Endodermal cell (in vitro differentiated cells): ENCODE measurements around the gene CTIF. TPM values are rescaled to one million over a fixed set of nuclear protein-coding genes. Genes with fewer than 3 reads are reported as not detected.

Experiments used
- DNase-seq: peaks from one replicate; pipeline ENCODE4 v3.0.0-alpha.2; 2017
- H3K27ac ChIP-seq: 2 replicates; pipeline ENCODE4 v1.5.1; 2013; ENCODE audit warnings: mild to moderate bottlenecking, low read depth, low read length, moderate library complexity
- H3K27me3 ChIP-seq: 2 replicates; pipeline ENCODE4 v1.6.1; 2013; ENCODE audit warnings: mild to moderate bottlenecking, low read length, moderate library complexity; ENCODE audit not compliant: insufficient read depth, control insufficient read depth, poor library complexity, severe bottlenecking
- H3K36me3 ChIP-seq: 2 replicates; pipeline ENCODE4 v1.7.0; 2013; ENCODE audit warnings: mild to moderate bottlenecking, low read length, moderate library complexity; ENCODE audit not compliant: control insufficient read depth, insufficient read depth
- H3K4me1 ChIP-seq: one replicate; pipeline ENCODE4 v1.7.0; 2013; ENCODE audit warnings: low read length; ENCODE audit not compliant: control insufficient read depth, insufficient read depth
- H3K4me3 ChIP-seq: 2 replicates; pipeline ENCODE4 v1.5.1; 2013; ENCODE audit warnings: mild to moderate bottlenecking, low read length, moderate library complexity
- H3K9ac ChIP-seq: 2 replicates; pipeline ENCODE4 v1.6.1; 2013; ENCODE audit warnings: mild to moderate bottlenecking, low read length, moderate library complexity; ENCODE audit not compliant: poor library complexity, severe bottlenecking; ENCODE audit errors: extremely low read depth
- H3K9me3 ChIP-seq: 2 replicates; pipeline ENCODE4 v1.6.1; 2013; ENCODE audit warnings: mild to moderate bottlenecking, low read length, moderate library complexity; ENCODE audit not compliant: control insufficient read depth
- H3K27ac Mint-ChIP-seq: 2 replicates; pipeline ENCODE4 v1.8.0; 2020; ENCODE audit warnings: mixed read lengths
- H3K27me3 Mint-ChIP-seq: 2 replicates; pipeline ENCODE4 v1.8.0; 2021; ENCODE audit warnings: mild to moderate bottlenecking, mixed read lengths; ENCODE audit not compliant: insufficient read depth
- H3K36me3 Mint-ChIP-seq: 2 replicates; pipeline ENCODE4 v1.8.0; 2020; ENCODE audit warnings: low read depth, mixed read lengths
- H3K4me1 Mint-ChIP-seq: 2 replicates; pipeline ENCODE4 v1.8.0; 2020; ENCODE audit warnings: mixed read lengths
- H3K4me3 Mint-ChIP-seq: 2 replicates; pipeline ENCODE4 v1.8.0; 2020; ENCODE audit warnings: mild to moderate bottlenecking, moderate library complexity, mixed read lengths
- H3K9me3 Mint-ChIP-seq: 2 replicates; pipeline ENCODE4 v1.8.0; 2020; ENCODE audit warnings: mild to moderate bottlenecking, mixed read lengths
- WGBS, 2 experiments: methylation state at CpG; one replicate each; pipeline versions ENCODE4 v1.1.5 to v1.1.7; 2013; ENCODE audit warnings: missing lambda C conversion rate in 2 of 2, mixed read lengths in 1 of 2; ENCODE audit not compliant: insufficient coverage in 1 of 2, insufficient read length in 1 of 2; 5-methylcytosine and 5-hydroxymethylcytosine counted together
- total RNA-seq, 2 donors: library from RNA; stranded (reverse); fragmentation: NEBNext Ultra II Directional in 1 of 2; extraction: Animal tissue kit (Norgen Biotek cat#: 25700) in 1 of 2; gene quantifications; 2 replicates in 1 of 2; 3 replicates in 1 of 2; pipeline ENCODE4 v1.2.1, GENCODE V29; 2021
- TF ChIP-seq, protein P1 (sequence below): fragments of 200-600 bp; sonication (generic); conservative IDR thresholded peaks from 2 replicates; pipeline ENCODE4 v1.5.0; 2021; ENCODE audit warnings: antibody characterized with exemption, mild to moderate bottlenecking

The CTIF gene
- total RNA-seq, 2 donors from 2014 or later, result 33.8 to 41.6 TPM

DNA sequence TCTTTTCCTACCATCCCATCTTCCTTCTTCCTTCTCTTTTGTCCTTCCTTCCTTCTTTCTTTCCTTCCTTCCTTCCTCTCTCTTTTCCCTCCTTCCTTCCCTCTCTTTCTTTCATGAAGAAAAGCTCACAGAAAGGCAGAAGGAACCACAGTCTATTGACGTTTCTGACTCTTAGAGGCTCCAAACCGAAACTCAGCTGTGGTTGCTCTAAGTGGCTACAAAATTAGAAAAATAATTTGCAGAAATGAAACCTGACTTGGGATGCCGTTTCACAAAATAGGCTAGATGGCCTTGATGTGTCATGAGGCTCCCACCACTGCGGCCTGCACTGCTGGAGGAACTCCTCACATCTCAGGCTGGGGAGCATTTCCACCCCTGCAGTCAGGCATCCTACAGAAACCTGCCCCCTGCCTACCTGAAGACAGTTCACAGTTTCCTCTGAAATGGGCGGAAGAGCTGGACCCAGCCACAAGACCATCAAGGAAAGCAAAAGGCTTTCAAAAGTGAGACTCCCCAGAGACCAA lies 246.3 kb downstream of the CTIF start:
- no peak overlapping the region for H3K27ac Mint-ChIP-seq
- Histone ChIP-seq H3K4me1 (peaks cover 17% of the 10 kb centered on the region), H3K9me3 (no peaks in the 10 kb centered on the region), H3K4me3 (no peak overlapping the region), H3K27ac (no peak overlapping the region), H3K27me3 (no peaks in the 10 kb centered on the region), H3K36me3 (peaks cover 7% of the 10 kb centered on the region), H3K9ac (no peak overlapping the region)
- H3K9me3 Mint-ChIP-seq, result no peaks in the 10 kb centered on the region
- DNase-seq, result no peak
- peaks cover 41% of the 10 kb centered on the region for H3K4me1 Mint-ChIP-seq
- TF ChIP-seq, protein P1, sequence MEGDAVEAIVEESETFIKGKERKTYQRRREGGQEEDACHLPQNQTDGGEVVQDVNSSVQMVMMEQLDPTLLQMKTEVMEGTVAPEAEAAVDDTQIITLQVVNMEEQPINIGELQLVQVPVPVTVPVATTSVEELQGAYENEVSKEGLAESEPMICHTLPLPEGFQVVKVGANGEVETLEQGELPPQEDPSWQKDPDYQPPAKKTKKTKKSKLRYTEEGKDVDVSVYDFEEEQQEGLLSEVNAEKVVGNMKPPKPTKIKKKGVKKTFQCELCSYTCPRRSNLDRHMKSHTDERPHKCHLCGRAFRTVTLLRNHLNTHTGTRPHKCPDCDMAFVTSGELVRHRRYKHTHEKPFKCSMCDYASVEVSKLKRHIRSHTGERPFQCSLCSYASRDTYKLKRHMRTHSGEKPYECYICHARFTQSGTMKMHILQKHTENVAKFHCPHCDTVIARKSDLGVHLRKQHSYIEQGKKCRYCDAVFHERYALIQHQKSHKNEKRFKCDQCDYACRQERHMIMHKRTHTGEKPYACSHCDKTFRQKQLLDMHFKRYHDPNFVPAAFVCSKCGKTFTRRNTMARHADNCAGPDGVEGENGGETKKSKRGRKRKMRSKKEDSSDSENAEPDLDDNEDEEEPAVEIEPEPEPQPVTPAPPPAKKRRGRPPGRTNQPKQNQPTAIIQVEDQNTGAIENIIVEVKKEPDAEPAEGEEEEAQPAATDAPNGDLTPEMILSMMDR, result no peak
- no peak overlapping the region for H3K4me3 Mint-ChIP-seq
- H3K36me3 Mint-ChIP-seq, result peaks cover 14% of the 10 kb centered on the region
- WGBS, 2 experiments, result 93 to 94% methylated on average over 5 of the region's 5 CpGs
- no peaks in the 10 kb centered on the region for H3K27me3 Mint-ChIP-seq

GRCh38 chr18:48785736-48786454 lies 247.1 kb downstream of the CTIF start:
- 93 to 94% methylated on average over 8 to 12 of the region's 12 CpGs for WGBS, 2 experiments
- Histone ChIP-seq H3K4me3 (no peak overlapping the region), H3K27me3 (no peaks in the 10 kb centered on the region), H3K9me3 (no peaks in the 10 kb centered on the region), H3K9ac (no peak overlapping the region), H3K4me1 (peaks cover 10% of the 10 kb centered on the region), H3K36me3 (peaks cover 7% of the 10 kb centered on the region), H3K27ac (no peak overlapping the region)
- peak; percentile 44 for DNase-seq
- peaks cover 34% of the 10 kb centered on the region for H3K4me1 Mint-ChIP-seq
- no peaks in the 10 kb centered on the region for H3K9me3 Mint-ChIP-seq
- TF ChIP-seq, protein P1, result no peak
- no peak overlapping the region for H3K4me3 Mint-ChIP-seq
- H3K36me3 Mint-ChIP-seq, result peaks cover 15% of the 10 kb centered on the region
- no peaks in the 10 kb centered on the region for H3K27me3 Mint-ChIP-seq
- no peak overlapping the region for H3K27ac Mint-ChIP-seq

DNA sequence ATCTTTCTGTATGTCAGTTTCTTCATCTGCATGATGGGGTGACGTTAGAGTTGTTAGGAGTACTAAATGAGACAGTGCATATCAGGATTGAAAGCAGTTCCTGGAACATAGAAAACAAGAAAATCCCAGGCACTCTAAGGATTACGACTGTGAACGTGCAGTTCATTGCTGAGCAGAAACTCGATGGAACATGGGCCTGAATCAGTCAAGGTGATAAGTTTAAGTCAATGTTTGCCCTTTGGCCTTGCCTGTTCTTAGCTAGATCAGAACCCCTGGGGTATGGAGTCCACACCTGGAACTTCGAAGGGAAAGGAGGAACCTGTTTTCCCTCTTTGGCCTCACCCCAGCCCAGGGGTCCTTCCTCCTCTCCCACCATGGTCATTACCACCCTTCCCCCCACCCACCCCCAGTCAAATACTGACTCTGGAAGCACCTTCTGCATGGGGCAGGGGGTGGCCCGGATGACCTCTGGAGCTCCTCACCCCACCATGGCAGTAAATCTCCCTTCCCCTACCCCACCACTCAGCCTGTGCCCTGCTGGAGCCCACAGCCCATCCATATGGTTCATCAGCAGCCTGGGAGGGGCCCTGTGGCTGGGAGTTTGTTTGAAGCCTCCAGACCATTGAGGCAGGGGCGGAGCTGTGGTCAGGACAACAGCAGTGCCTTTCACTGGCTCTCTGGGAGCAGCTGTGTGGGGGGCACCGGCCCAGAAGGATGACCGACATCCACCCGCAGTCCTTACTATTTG lies 247.8 kb downstream of the CTIF start:
- Mint-ChIP-seq H3K27ac (no peak overlapping the region), H3K4me1 (peaks cover 27% of the 10 kb centered on the region), H3K9me3 (no peaks in the 10 kb centered on the region), H3K4me3 (no peak overlapping the region), H3K27me3 (no peaks in the 10 kb centered on the region), H3K36me3 (peaks cover 17% of the 10 kb centered on the region)
- Histone ChIP-seq H3K4me3 (no peak overlapping the region), H3K9me3 (no peaks in the 10 kb centered on the region), H3K9ac (no peak overlapping the region), H3K36me3 (peaks cover 7% of the 10 kb centered on the region), H3K27me3 (no peaks in the 10 kb centered on the region), H3K4me1 (peaks cover 2% of the 10 kb centered on the region), H3K27ac (peak overlapping the region; percentile 64)
- TF ChIP-seq, protein P1, result no peak
- peak; percentile 45 for DNase-seq
- 81 to 89% methylated on average over 9 to 10 of the region's 10 CpGs for WGBS, 2 experiments
